ENCODE measurements around the gene FXR1.
"Not testable (repeated sequence)": the region's sequence is repeated elsewhere in the genome, so short reads cannot be mapped to it uniquely, and the experiment has no call there.

The FXR1 gene

DNA sequence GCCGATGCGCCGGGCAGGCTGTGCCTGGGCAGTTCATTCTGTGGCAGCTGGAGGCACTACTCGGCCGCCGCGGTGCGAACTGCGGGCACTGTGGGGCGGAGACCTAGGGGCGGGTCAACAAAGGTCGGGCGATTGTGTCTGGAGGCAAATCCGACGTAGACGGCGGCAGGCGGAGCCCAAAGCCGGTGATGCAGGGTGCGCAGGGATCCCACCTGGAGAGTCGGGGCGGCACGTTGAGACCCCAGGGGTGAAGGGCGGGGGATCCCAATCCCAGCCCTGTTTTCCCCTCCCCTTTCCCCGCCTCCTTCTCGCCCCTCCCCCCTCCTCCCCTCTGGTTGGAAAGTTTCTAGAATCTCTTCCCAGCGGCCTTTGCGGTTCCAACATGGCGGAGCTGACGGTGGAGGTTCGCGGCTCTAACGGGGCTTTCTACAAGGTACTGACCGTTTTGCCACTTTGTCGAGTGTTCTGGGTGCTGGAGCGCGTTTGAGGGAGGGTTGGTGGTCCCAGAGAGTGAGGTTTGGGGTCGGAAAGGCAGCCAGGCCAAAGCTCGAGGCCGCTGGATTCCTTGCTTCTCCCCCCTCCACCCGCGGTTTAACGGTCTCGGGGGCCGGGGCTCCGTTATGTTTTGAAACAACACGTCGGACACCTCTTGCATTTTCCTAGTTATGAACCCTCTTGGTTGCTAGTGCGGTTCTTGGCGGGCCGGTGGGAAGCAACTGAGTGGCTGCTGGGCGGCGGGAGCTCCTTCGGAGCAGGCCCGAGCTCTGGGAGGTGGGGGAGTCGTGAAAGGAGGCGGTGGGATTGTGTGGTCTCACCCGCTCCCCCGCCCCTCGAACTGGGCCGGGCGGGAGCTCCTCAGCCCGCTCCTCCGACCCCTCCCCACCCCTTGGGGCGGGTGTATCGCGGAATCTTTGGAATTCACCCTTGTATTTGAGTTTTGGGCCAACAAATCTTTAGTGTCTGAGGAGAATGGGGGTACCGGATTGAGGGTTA is at the start of gene FXR1:
Gene FXR1, plus strand, starts transcription at position 367 of the 993 bp plus-strand sequence. Its CDS starts 16 bp downstream, at position 383.
- peaks cover 23% of the 10 kb centered on the region for H3K4me1 Mint-ChIP-seq
- no peaks in the 10 kb centered on the region for H3K9me3 Mint-ChIP-seq
- peak within 1 kb of the TSS; percentile 97 for H3K27ac Mint-ChIP-seq
- ATAC-seq (ENCODE audit: low read depth) (peak; percentile 88), DNase-seq (ENCODE audit: low spot score in 2 of 2) (peak; percentile 91 to 92)
- no peaks in the 10 kb centered on the region for H3K27me3 Mint-ChIP-seq
- H3K4me3 Mint-ChIP-seq, result peak within 1 kb of the TSS; percentile 94
- no peaks in the 10 kb centered on the region for H3K36me3 Mint-ChIP-seq

DNA sequence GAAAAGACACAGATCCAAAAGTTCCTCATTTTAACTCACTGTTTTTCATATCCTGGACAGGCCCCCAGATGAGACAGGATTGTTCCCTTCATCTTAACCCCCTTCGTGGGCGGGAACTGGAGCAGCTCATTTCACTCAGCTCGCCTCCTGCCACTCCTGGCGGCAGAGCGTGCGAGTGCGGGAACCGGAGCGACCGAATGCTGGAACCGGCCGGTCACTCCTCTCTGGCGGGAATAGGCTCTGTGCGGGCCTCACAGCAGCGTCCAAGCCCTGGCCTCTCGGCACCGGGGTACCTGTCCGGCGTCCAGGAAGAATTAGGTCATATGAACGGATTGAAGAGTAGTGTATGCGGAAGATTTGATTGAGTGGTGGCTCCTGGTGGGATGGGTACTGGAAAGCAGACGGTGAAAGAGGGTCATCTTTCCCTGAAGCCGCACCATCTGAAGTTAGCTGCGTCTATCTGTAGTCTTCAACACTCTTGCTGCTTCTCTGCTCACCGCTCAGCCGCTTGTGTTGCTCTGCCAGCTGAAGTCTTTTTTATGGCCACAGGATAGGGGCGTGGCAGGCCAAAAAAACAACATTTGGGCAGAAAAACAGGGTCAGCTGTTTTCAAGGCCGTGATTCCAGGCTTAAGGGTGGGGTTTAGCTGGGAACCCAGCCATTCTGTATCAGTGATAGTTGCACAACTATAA is 42.3 kb upstream of the FXR1 start:
- peaks cover 5% of the 10 kb centered on the region for H3K27me3 Mint-ChIP-seq
- H3K9me3 Mint-ChIP-seq, result no peaks in the 10 kb centered on the region
- no peaks in the 10 kb centered on the region for H3K36me3 Mint-ChIP-seq
- no peak overlapping the region for H3K4me3 Mint-ChIP-seq
- H3K4me1 Mint-ChIP-seq, result no peaks in the 10 kb centered on the region
- no peak overlapping the region for H3K27ac Mint-ChIP-seq
- DNase-seq (ENCODE audit: low spot score in 2 of 2) (no peak), ATAC-seq (ENCODE audit: low read depth) (no peak)

DNA sequence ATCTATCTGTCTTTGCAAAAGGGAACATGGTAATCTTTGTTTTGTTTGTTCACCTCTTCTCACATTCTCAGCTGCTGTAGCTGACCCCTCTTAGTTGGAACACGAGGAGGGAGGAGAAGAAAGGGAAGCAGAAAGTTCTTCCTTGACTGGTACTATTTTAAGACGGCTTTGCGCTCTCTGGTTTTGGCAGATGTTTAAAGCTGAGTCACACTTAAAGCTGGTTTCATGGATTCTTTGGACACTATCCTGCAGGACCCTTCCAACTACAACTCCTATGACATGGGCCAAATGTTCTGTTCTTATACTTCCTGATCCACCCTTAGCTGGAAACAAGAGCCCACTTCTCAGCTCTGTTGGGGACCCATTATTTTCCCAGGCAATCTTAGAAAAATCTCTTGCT is 40.6 kb upstream of the FXR1 start:
- Mint-ChIP-seq H3K4me3 (no peak overlapping the region), H3K9me3 (no peaks in the 10 kb centered on the region), H3K36me3 (no peaks in the 10 kb centered on the region), H3K27me3 (peaks cover 10% of the 10 kb centered on the region), H3K4me1 (no peaks in the 10 kb centered on the region), H3K27ac (no peak overlapping the region)
- ATAC-seq (ENCODE audit: low read depth), result no peak
- DNase-seq (ENCODE audit: low spot score in 2 of 2), result no peak

DNA sequence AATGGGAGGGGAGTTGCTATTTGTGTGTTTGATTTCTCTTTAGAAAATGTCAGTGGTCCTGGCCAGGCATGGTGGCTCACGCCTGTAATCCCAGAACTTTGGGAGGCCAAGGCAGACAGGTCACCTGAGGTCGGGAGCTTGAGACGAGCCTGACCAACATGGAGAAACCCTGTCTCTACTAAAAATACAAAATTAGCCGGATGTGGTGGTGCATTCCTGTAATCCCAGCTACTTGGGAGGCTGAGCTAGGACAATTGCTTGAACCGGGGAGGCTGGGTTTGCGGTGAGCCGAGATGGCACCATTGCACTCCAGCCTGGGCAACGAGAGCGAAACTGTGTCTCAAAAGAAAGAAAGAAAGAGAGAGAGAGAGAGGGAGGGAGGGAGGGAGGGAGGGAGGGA is 40.0 kb upstream of the FXR1 start:
- not testable (repeated sequence) for ATAC-seq (ENCODE audit: low read depth); H3K4me1 Mint-ChIP-seq; DNase-seq (ENCODE audit: low spot score in 2 of 2); H3K4me3 Mint-ChIP-seq; H3K9me3 Mint-ChIP-seq; H3K36me3 Mint-ChIP-seq; H3K27ac Mint-ChIP-seq
- H3K27me3 Mint-ChIP-seq, result peaks cover 12% of the 10 kb centered on the region

DNA sequence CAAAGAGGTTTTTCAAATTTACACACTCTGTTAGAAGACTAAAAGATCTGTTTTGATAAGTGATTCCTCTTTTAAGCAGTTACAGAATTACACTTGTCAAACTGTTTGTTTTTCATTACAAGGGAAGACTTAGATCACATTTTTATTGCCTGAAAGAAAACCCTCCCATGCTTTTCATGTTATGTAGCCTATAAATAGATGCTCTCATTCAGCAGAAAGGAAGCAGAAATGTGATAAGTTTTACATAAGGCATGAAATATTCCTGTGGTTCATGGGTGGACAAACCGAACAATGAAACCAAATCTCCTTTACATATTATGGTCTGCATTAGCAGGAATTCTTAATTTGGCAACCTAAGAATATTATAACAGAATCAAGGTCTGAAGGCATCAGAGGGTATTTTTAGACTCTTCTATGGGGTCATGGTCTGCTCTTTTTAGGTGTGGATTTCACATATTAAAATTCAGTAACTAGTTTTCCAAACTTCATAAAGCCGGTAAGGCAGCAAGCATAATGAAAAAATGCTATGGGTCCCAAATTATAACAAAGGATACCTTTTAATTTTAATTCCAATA is 37.3 kb upstream of the FXR1 start:
- Mint-ChIP-seq H3K9me3 (no peaks in the 10 kb centered on the region), H3K36me3 (no peaks in the 10 kb centered on the region), H3K27ac (no peak overlapping the region), H3K27me3 (peaks cover 11% of the 10 kb centered on the region), H3K4me3 (no peak overlapping the region), H3K4me1 (no peaks in the 10 kb centered on the region)
- DNase-seq (ENCODE audit: low spot score in 2 of 2), result no peak
- no peak for ATAC-seq (ENCODE audit: low read depth)

DNA sequence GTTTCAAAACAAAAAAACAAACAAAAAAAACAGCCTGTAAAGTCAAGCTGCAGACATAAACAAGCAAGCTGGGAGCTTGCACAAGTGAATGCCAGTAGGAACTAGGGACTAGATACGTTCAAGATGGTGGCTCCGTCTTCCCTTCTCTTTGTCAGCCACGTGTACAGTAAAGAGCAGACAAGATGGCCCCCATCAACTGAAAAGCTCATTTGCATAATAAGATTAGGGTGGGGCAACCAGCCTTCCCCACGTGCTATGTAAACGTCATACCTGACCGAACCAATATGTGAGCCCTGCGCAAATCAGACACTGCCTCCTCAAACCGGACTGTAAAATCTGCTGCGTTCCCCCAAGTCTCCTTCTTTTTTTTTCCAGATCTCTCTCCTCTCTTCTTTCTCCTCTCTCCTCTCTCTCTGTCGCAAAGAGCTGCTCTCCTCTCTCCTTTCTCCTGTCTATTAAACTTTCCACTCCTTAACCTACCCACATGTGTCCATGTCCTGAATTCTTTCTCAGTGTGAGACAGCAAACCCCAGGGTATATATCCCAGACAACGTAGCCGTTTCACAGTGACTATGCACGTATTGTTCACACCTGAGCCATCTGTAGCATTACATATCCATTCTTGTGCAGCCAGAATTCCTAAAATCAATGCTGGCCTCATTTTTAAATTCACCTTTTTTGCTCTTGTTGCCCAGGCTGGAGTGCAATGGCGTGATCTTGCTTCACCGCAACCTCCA is 31.2 kb upstream of the FXR1 start:
- Mint-ChIP-seq H3K4me1 (peaks cover 5% of the 10 kb centered on the region), H3K4me3 (no peak overlapping the region), H3K9me3 (peaks cover 2% of the 10 kb centered on the region), H3K27me3 (peaks cover 16% of the 10 kb centered on the region), H3K27ac (no peak overlapping the region), H3K36me3 (peaks cover 5% of the 10 kb centered on the region)
- ATAC-seq (ENCODE audit: low read depth) (no peak), DNase-seq (ENCODE audit: low spot score in 2 of 2) (no peak)

DNA sequence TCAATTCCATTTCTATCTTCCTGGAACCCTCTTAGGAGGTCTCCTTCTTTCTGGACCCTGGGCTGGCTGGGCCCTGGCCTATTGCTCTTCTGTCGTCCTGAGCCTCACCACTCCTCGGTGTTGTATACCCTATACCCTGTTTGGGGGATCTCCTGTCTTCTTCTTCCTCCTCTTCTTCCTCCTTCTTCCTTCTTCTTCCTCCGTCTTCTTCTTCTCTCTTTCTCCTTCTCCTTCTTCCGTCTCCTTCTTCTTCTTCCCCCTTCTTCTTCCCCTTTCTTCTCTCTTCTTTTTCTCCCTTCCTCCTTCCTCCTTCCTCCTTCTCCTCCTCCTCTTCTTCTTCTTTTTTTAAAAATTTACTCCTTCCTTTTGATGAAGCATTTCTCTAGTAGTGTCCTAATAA is 30.4 kb upstream of the FXR1 start:
- Mint-ChIP-seq H3K27ac (no peak overlapping the region), H3K4me1 (peaks cover 5% of the 10 kb centered on the region), H3K27me3 (peaks cover 10% of the 10 kb centered on the region), H3K36me3 (peaks cover 5% of the 10 kb centered on the region), H3K9me3 (peaks cover 2% of the 10 kb centered on the region), H3K4me3 (no peak overlapping the region)
- ATAC-seq (ENCODE audit: low read depth) (no peak), DNase-seq (ENCODE audit: low spot score in 2 of 2) (no peak)

DNA sequence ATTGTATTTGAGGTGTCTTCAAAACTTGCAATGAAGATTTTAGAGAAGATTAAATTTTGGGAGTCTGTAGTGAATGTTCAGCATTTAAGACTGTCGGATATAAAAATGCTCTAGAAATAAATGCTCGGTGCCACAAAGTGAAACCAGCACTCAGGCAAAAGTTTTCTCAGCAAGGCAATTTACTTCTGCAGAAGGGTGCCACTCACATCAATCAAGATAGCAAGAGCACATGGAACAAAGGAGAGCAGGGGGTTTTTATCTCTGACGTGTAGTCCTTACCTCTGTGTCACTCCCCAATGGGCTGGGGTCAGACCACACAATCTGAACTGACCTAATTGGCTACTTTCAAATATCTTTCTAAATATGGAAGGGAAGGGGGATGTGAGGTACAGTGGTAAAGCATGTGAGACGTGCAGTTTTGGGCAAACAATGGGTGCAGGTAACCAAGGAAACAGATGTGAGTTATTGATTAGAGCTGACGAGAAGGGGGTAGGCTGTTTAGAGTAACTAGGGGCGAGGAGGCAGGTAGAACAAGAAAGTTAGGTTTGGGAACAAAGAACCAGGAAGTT is 23.4 kb upstream of the FXR1 start:
- peaks cover 9% of the 10 kb centered on the region for H3K9me3 Mint-ChIP-seq
- no peaks in the 10 kb centered on the region for H3K4me1 Mint-ChIP-seq
- H3K27ac Mint-ChIP-seq, result no peak overlapping the region
- ATAC-seq (ENCODE audit: low read depth) (no peak), DNase-seq (ENCODE audit: low spot score in 2 of 2) (no peak)
- peaks cover 6% of the 10 kb centered on the region for H3K36me3 Mint-ChIP-seq
- H3K27me3 Mint-ChIP-seq, result no peaks in the 10 kb centered on the region
- H3K4me3 Mint-ChIP-seq, result no peak overlapping the region

DNA sequence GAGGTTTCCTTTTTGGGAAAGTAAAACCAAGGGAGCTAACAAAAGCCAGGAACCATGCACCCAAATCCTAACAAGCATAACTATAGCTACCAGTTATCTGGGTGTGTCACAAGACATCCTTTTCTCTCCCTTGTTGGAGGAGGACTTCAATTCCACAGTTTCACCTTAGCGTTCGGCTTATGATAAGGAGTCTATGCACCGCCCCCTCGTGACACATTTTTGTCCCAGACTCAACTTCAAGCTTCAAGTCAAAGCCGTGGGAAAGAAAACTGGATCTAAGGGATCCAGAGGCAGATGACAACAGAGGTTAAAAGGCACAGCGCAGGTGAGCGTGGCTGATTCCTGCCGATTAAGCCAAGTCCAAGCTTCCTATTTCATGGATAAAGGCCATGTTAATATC is 13.9 kb upstream of the FXR1 start:
- Mint-ChIP-seq H3K9me3 (peaks cover 5% of the 10 kb centered on the region), H3K4me1 (no peaks in the 10 kb centered on the region), H3K27ac (no peak overlapping the region), H3K4me3 (no peak overlapping the region), H3K36me3 (peaks cover 3% of the 10 kb centered on the region), H3K27me3 (peaks cover 5% of the 10 kb centered on the region)
- no peak for DNase-seq (ENCODE audit: low spot score in 2 of 2)
- no peak for ATAC-seq (ENCODE audit: low read depth)

DNA sequence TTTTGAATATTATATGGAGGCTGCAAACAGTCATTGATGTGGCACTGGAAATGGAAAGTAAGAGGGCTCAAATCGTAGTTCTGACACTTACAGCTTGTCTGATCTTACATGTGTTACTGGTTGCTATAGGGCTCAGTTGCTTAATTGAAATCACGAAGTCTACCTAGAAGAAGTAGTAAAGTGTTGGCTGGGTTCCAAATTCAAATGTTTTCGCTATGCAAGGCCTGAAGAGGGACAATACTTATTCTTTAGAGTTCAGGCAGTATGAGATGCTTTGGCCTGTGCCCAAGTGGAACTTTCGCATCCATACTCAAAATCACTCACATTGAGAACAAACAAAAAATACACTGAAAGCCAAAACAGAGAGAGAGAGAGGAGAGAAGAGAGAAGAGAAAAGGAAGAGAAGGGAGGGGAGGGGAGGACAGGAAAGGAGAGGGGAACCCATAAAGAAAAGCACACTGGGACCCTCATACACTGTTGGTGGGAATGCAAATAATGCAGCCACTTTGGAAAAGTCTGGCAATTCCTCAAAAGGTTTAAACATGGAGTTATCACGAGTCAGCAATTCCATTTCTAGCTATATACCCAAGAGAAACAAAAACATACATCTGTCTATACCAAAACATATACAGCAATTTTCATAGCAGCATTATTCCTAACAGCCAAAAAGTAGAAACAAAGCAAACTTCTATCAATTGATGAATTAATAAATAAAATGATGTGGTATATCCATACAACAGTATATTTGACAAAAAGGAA is 2.9 kb upstream of the FXR1 start:
- Mint-ChIP-seq H3K9me3 (no peaks in the 10 kb centered on the region), H3K4me1 (peaks cover 15% of the 10 kb centered on the region), H3K4me3 (peak overlapping the region; percentile 7), H3K36me3 (no peaks in the 10 kb centered on the region), H3K27me3 (no peaks in the 10 kb centered on the region), H3K27ac (peak overlapping the region; percentile 97)
- DNase-seq (ENCODE audit: low spot score in 2 of 2), result no peak
- no peak for ATAC-seq (ENCODE audit: low read depth)

DNA sequence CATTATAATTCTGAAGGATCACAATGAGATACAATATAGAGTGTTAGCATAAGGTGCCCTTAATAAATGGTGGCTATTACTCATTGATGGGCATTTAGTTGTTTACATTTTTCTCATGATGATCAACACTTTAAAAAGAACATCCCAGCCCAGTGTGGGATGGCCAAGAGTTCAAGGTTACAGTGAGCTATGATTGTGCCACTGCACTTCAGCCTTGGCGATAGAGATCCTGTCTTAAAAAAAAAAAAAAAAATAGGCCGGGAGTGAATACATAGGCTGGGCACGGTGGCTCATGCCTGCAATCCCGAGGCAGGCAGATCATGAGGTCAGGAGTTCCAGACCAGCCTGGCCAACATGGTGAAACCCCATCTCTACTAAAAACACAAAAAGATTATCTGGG is 1.6 kb upstream of the FXR1 start:
- peaks cover 23% of the 10 kb centered on the region for H3K4me1 Mint-ChIP-seq
- no peaks in the 10 kb centered on the region for H3K36me3 Mint-ChIP-seq
- no peak overlapping the region for H3K4me3 Mint-ChIP-seq
- H3K27ac Mint-ChIP-seq, result peak overlapping the region; percentile 97
- ATAC-seq (ENCODE audit: low read depth) (no peak), DNase-seq (ENCODE audit: low spot score in 2 of 2) (no peak)
- H3K27me3 Mint-ChIP-seq, result no peaks in the 10 kb centered on the region
- no peaks in the 10 kb centered on the region for H3K9me3 Mint-ChIP-seq

DNA sequence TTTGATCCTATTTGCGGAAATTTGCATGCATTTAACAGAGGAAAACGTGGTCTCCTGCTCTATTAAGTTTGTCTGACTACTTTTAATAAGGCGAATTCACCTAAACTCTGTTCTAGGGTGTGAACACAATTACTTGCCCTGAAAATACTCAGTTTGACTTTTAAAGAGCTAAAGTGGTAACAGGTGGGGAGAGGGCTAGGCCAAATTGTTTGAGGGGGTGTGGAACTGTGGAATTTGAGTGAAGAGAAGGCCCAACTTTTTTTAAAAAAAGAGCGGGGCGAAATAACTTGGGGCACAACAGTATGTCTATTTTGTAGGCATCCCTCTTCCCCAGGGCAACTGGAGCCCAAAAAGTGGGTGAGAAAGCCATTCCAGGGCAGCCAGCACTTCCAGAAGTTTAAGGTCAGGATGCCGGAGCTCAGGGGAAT is 580 bp upstream of the FXR1 start:
- Mint-ChIP-seq H3K9me3 (no peaks in the 10 kb centered on the region), H3K4me3 (peak overlapping the region; percentile 94), H3K27ac (peak overlapping the region; percentile 97), H3K36me3 (no peaks in the 10 kb centered on the region), H3K27me3 (no peaks in the 10 kb centered on the region), H3K4me1 (peaks cover 23% of the 10 kb centered on the region)
- DNase-seq (ENCODE audit: low spot score in 2 of 2) (no peak), ATAC-seq (ENCODE audit: low read depth) (peak; percentile 1)

Measured in memory B cell (primary cell).